NB4 (cell line): ENCODE results near the gene GSTO2.

ENCODE experiments used
- CTCF ChIP-seq: IDR thresholded peaks from one replicate; pipeline ENCODE4 v1.5.1; 2012; ENCODE audit warnings: low read depth, low read length
- MAX ChIP-seq: IDR thresholded peaks from 2 replicates; pipeline ENCODE4 v1.6.1; 2011; ENCODE audit warnings: low read depth, low read length
- POLR2A ChIP-seq: IDR thresholded peaks from 2 replicates; pipeline ENCODE4 v1.6.1; 2011; ENCODE audit warnings: mild to moderate bottlenecking; ENCODE audit not compliant: insufficient read length; ENCODE audit errors: extremely low read depth

GRCh38 chr10:104268405-104268712 lies 625 bp upstream of the GSTO2 start:
- TF ChIP-seq CTCF: no peak
- TF ChIP-seq POLR2A: no peak
- no peak for TF ChIP-seq MAX
